ENCODE data around the gene SCNN1A.

The SCNN1A gene

DNA sequence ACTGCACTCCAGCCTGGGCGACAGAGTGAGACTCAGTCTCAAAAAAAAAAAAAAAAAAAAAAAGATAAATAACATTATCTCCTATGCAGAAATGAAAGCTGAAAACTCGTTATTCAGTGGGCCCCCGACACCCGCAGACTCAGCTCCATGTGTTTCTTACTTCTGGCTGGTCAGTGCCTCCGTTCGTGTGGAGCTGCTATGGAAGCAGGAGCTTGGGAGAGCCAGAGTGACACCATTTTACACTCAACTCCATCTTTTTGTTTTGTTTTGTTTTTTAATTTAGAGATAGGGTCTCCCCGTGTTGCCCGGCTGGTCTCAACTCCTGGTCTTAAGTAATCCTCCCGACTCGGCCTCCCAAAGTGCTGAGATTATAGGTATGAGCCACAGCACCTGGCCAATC lies 78.2 kb downstream of the SCNN1A start:
- no peak for DNase-seq (ENCODE audit: low spot score)
- no peak for TF ChIP-seq CTCF (IDR thresholded peaks at IDR 0.05; ENCODE audit: extremely low read depth, missing control alignments)

All from GM20000 (cell line).